Activated CD4-positive, alpha-beta T cell treated with anti-CD3 and anti-CD28 coated beads, Interleukin-10, Interleukin-2, amounts not matched to agents 100 ng/mL and 50 ng/mL, durations not matched to agents 16 hours and 8 hours (primary cell): ENCODE results near the gene PRG3.

ENCODE experiments used
- DNase-seq: peaks from one replicate; pipeline ENCODE4 v3.0.0-alpha.2; 2020

PRG3 gene

GRCh38 chr11:57380975-57381374, at the start of gene PRG3:
TSS of gene PRG3 (minus strand) at chr11:57381150. CDS start at chr11:57380708, 442 bp downstream.
- DNase-seq, result no peak

- no peak for DNase-seq
These were observed 49.0 kb upstream of the PRG3 start for GRCh38 chr11:57429946-57430345.

DNA sequence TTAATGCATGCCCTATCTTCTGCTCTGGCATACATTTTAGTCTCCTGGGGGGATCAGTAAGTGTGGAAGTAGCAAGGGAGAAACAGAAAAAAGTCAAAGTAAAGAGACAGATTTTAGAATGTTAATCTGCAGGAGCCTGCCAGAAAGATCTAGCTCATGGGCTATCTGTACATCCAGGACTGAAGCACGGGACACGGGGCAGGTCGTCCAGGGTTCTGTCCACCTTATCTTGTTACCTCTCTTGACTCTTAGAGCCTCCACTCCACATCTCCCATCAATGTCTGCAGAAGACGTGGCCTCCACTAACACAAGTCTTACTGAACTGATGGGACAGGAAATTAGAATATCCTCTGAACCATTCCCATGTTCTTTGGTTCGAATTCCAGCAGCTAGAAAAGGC, 47.7 kb upstream of the PRG3 start:
- no peak for DNase-seq

DNA sequence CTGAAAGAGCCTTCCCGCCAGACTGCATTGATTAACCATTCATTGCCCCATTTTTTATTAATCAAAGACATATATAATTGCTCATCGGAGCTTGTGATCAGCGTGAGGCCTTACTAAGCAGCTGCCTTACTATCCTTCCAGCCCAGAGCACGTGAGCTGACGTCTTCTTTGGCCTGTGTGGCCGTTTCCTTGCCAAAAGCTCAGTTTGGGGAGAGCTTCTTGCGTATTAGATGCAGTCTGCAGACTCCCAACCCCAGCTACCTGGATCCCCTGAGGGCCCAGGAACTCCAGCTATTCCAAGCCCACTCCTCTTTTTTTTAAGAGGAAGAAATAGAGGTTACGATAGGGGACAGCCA, 46.8 kb upstream of the PRG3 start:
- DNase-seq, result no peak

- DNase-seq, result peak; percentile 92
These were observed 46.2 kb upstream of the PRG3 start, which contains the start of gene SLC43A3 for GRCh38 chr11:57426929-57427726. TSS of gene SLC43A3 (minus strand) at chr11:57427121. CDS start at chr11:57426172, 949 bp downstream.

DNA sequence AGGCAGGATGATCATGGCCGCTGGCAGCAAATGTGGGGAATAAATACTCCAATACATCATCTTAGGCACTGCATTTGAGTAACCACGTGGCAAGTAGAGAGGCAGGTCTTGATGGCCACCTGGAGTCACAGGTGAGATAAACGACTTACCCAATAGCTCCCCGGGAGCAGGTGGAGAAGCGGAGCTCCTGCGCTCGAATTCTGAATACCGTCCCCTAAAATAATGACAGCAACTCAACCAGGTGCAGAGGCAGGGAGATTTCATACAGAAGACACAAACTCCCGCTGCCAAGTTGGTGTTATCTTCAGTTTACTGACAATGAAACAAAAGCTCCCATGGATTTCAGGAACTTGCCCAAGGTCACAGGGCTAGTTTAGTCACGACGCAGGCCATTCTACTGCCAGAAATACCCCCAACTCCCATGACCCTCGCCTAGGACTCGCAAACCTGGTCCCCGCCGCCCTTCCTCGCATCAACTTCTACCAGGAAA, 45.5 kb upstream of the PRG3 start:
- peak; percentile 50 for DNase-seq

GRCh38 chr11:57425565-57426438, 44.9 kb upstream of the PRG3 start:
- peak; percentile 32 for DNase-seq

GRCh38 chr11:57424792-57425564, 44.0 kb upstream of the PRG3 start:
- DNase-seq, result peak; percentile 98

DNA sequence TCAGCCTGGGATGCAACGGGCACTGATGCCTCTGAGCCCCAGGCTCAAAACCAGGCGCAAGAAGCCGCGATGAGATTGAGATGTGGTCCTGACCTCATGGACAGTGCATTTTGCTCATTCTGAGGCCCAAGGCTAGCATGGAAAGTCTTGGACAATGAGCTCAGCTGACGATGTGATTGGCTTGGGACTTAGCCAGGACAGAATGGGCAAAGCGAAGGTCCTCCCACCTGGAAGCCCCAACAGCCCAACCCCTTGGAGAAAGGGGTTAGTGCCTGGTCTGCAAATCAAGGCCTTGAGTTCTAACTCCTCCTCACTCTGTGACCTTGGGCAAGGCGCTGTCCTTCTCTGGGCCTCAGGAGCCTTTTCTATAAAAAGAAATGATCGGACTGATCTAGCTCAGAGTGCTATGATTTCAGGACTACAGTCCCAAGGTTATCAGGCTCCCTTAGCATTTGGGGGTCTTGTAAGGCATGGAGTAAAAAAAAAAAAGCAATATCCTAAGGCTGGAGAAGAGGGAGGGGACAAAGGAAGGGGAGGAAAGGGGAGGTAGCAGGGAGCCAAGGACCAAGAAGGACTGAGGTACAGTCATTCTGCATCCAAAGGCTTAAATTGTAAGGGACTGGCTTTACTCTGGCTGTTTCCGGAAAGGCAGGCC, 43.3 kb upstream of the PRG3 start:
- DNase-seq, result no peak

DNA sequence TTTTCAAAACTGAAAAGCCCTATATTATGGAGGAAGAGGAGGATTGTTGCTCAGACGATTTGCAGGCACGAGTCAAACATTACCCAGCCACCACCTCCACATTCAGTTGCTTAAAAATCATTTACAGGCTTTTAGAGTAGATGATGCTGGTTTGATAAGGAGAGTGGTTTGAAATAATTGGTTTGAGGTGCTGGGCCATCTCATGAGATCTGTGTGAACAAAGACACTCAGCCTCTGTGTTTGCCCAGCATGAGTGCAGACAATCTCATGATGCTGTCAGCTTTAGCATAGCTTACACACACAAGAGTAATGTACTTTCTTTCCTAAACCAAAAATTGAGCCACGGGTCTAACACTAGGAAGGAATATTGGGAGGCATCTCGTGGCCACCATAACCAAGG, 41.7 kb upstream of the PRG3 start:
- DNase-seq, result no peak

GRCh38 chr11:57421805-57422204, 40.9 kb upstream of the PRG3 start:
- DNase-seq, result no peak

DNA sequence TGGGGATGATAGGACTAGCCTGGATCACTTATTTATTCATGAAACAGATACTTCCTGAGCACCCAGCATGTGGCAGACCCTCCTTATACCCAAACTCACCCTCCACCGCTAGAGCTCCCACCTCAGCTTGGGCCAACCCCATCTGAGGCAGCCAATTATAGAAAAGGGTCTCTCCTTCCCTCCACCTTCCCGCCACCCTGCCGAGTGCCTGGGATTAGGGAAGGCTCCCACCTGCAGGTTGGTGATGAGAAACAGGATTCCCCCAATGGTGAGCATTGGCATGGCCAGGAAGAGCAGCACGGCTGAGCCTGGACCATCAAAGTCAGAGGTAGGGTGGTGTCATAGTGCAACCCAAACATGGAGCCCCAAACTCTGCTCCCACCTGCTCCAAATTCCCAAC, 40.1 kb upstream of the PRG3 start:
- no peak for DNase-seq

- DNase-seq, result no peak
These were observed 38.2 kb upstream of the PRG3 start for GRCh38 chr11:57419146-57419545.

GRCh38 chr11:57418131-57418530, 37.2 kb upstream of the PRG3 start:
- DNase-seq, result no peak

- no peak for DNase-seq
These were observed 36.1 kb upstream of the PRG3 start for GRCh38 chr11:57417056-57417455.

DNA sequence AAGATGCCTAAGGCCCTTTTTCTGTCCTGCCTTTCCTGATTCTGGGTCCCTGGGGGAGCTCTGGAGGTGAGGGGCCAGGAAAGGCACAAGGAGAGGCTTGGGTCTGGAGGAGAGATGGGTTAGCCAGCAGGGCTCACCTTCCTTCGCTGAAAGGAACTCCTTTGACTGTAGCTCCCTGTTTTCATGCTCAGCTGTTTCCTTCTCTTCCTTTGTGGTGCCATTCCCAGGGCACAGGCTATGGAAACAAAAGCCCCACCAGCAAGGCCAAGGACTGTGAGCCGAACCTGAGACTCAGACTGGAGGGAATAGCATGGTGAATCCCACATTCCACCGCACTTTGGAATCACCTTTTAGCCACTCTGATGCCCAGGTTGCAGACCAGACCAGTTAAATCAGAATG, 35.5 kb upstream of the PRG3 start:
- no peak for DNase-seq

DNA sequence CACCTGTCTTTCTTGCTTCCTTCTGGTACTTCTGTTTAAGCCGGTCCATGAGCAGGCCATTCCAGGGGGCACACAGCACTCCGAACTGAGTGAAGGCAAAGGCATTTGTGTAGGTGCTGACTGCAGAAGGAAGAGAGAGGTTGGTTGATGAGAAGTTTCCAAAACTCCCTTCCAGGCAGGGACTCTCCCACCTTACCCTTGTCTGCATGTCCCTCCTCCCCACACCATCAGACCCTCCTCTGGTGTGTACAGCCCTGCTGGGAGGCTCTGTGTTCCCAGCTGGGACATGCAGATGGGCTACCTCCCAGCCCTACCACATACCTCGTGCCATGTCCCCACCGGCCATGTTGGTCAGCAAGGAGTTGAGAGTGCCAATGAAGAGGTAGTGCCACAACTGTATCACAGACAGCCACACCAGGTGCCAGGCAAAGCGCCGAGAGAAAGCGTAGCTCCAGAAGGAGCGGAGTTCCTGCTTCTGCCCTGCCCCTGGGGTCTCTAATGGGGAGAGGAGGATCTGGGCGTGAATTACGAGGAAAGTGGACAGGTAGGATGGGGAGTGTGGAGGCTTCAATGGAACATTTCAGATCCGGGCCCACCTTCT, 33.8 kb upstream of the PRG3 start:
- no peak for DNase-seq

DNA sequence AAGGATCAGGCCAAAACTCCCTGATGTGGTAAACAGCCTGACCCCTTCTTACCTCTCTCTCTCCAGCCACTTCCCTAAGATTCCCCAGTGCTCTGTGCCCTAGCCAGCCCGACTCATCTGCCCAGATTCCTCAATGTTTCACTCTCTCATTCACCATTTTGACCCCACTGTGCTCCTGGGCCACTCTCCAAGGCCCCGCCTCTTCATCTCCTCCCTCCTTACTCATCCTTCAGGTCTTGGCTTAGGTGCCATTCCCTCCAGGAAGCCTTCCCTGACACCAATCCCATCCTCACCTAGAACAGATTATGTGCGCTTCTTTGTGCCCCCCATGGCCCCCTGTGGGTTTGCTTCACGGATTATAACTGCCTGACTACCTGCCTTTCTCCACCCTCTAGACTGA, 32.7 kb upstream of the PRG3 start:
- no peak for DNase-seq

DNA sequence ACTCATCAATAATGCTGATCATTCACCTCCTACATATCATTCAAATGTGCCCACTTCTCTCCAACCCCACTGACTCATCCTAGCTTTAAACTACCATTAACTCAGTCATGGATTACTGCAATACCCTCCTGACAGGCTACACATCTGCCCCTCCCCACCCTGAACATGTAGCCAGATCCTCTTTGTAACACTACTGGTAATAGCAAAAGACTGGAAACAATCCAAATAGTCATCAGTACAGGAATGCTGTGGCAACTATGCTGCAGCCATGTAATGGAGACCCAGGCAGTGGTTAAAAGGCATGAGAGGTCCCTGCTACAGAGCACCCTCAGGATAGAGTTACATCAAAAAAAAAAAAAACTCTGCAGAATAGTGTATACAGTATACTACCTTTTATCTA, 29.3 kb upstream of the PRG3 start:
- no peak for DNase-seq

- no peak for DNase-seq
These were observed 28.6 kb upstream of the PRG3 start for GRCh38 chr11:57409321-57410100.

GRCh38 chr11:57408771-57409170, 27.8 kb upstream of the PRG3 start:
- no peak for DNase-seq
